ENCODE measurements around the gene HERC2.

- TF ChIP-seq IRF3 (IDR thresholded peaks at IDR 0.05; ENCODE audit: low read depth, low read length) (no peak), CTCF (IDR thresholded peaks at IDR 0.05) (no peak), RAD21 (IDR thresholded peaks at IDR 0.05; ENCODE audit: low read length) (no peak), SIN3A (IDR thresholded peaks at IDR 0.05; ENCODE audit: borderline replicate concordance, low read depth, low read length) (no peak), MXI1 (IDR thresholded peaks at IDR 0.05; ENCODE audit: low read depth, low read length) (no peak), EZH2phosphoT487 (IDR thresholded peaks at IDR 0.05; ENCODE audit: borderline replicate concordance, low read depth) (no peak), JUND (IDR thresholded peaks at IDR 0.05) (no peak), RFX5 (IDR thresholded peaks at IDR 0.05; ENCODE audit: low read length) (no peak), POLR2AphosphoS5 (IDR thresholded peaks at IDR 0.05; ENCODE audit: low read depth, low read length) (no peak), ZBTB33 (IDR thresholded peaks at IDR 0.05; ENCODE audit: borderline replicate concordance, low read depth) (no peak), PBX3 (IDR thresholded peaks at IDR 0.05) (no peak)
These were observed 203.9 kb downstream of the HERC2 start for GRCh38 chr15:28118083-28118482.

Measured in SK-N-SH (cell line).